HepG2 (cell line): ENCODE data around the gene FAM174B. TPM values are rescaled to one million over a fixed set of nuclear protein-coding genes. Genes with fewer than 3 reads are reported as not detected.

Experiments
- ATAC-seq: fragments of 200-7000 bp; cut with Tn5 transposase; 3 replicates; pipeline ENCODE4 v1.9.1; 2020; ENCODE audit warnings: mild to moderate bottlenecking, moderate library complexity
- BruUV-seq: library from RNA; stranded (reverse); fragments of 400-500 nt; replicated peaks from 2 replicates; lab custom pipeline; 2021; lab: Mats Ljungman, UMichigan
- CTCF ChIA-PET: fragments of 300-600 bp; formaldehyde crosslinking; extraction: SDS; loops from one replicate; lab custom pipeline; 2021; ENCODE audit warnings: low total read pairs, inconsistent platforms, low intra/inter-chr PET ratio; lab: Yijun Ruan, JAX
- POLR2A ChIA-PET: fragments of 350-600 bp; sonication (Branson Sonifier 250); formaldehyde crosslinking; loops from one replicate; lab custom pipeline; 2020; ENCODE audit warnings: antibody characterized with exemption, inconsistent platforms; lab: Yijun Ruan, JAX
- DNase-seq: peaks from one replicate; pipeline ENCODE4 v3.0.0-alpha.2; 2015; ENCODE audit warnings: low spot score
- FAIRE-seq: peaks from 3 replicates; lab custom pipeline; 2011; peaks lifted over from hg19 to GRCh38; lab: Jason Lieb, UNC
- H2AFZ ChIP-seq: one replicate; pipeline ENCODE4 v1.6.1; 2011; ENCODE audit warnings: low read length, inconsistent platforms
- H3K27ac ChIP-seq: fragments of 300-600 bp; 3 replicates; pipeline ENCODE4 v1.8.0; 2011; ENCODE audit warnings: mixed run types, mild to moderate bottlenecking, mixed read lengths, low read length, inconsistent platforms; ENCODE audit not compliant: insufficient read depth; ENCODE audit errors: extremely low read length
- H3K27me3 ChIP-seq, 2 experiments: fragments of 200-600 bp in 1 of 2; 2 replicates in 1 of 2; 3 replicates in 1 of 2; pipeline versions ENCODE4 v1.6.0 to v1.8.0; 2011; ENCODE audit warnings: low read length in 2 of 2, mild to moderate bottlenecking in 2 of 2, moderate library complexity in 2 of 2, inconsistent platforms in 1 of 2; ENCODE audit not compliant: insufficient read depth in 2 of 2, control insufficient read depth in 1 of 2
- H3K36me3 ChIP-seq, 2 experiments: fragments of 200-600 bp in 1 of 2; replicated peaks in 1 of 2; 2 replicates in 1 of 2; 3 replicates in 1 of 2; pipeline versions ENCODE4 v1.5.1 to v1.8.0; 2011; ENCODE audit warnings: low read length in 2 of 2, inconsistent platforms in 1 of 2; ENCODE audit not compliant: insufficient read depth in 2 of 2, control insufficient read depth in 1 of 2
- H3K4me1 ChIP-seq: 2 replicates; pipeline ENCODE4 v1.5.1; 2012; ENCODE audit warnings: low read length, inconsistent platforms; ENCODE audit not compliant: insufficient read depth
- H3K4me2 ChIP-seq: 2 replicates; pipeline ENCODE4 v1.6.0; 2011; ENCODE audit warnings: low read depth, low read length, inconsistent platforms
- H3K4me3 ChIP-seq, 3 experiments: fragments of 200-600 bp in 1 of 3; sonication (generic), shearing (Covaris generic) in 1 of 3; replicated peaks in 1 of 3; 2 replicates each; pipeline ENCODE4 v1.5.1; 2011 to 2016; ENCODE audit warnings: low read length in 3 of 3, inconsistent platforms in 2 of 3, low read depth in 2 of 3, mild to moderate bottlenecking in 2 of 3, control low read depth in 1 of 3, mixed read lengths in 1 of 3; ENCODE audit not compliant: insufficient read depth in 1 of 3
- H3K79me2 ChIP-seq: one replicate; pipeline ENCODE4 v1.6.1; 2011; ENCODE audit warnings: low read length, inconsistent platforms; ENCODE audit not compliant: insufficient read depth
- H3K9ac ChIP-seq: 2 replicates; pipeline ENCODE4 v1.6.0; 2011; ENCODE audit warnings: mild to moderate bottlenecking, low read depth, low read length, inconsistent platforms; ENCODE audit not compliant: insufficient read depth
- H3K9me3 ChIP-seq: 2 replicates; pipeline ENCODE4 v1.5.1; 2012; ENCODE audit warnings: mild to moderate bottlenecking, low read length
- H4K20me1 ChIP-seq: 2 replicates; pipeline ENCODE4 v1.6.0; 2011; ENCODE audit warnings: inconsistent platforms, mild to moderate bottlenecking, low read length, moderate library complexity; ENCODE audit not compliant: insufficient read depth
- AGO1 ChIP-seq: fragments of 200-400 bp; formaldehyde crosslinking; IDR thresholded peaks from 2 replicates; pipeline ENCODE4 v1.6.1; 2017; ENCODE audit warnings: mild to moderate bottlenecking, low read depth, low read length, moderate library complexity; ENCODE audit not compliant: poor library complexity, severe bottlenecking
- ARNTL ChIP-seq: sonication (generic); formaldehyde crosslinking; IDR thresholded peaks from 2 replicates; pipeline ENCODE4 v1.4.0; 2020; ENCODE audit warnings: mild to moderate bottlenecking, missing genetic modification reagents
- BCL6 ChIP-seq: IDR thresholded peaks from 2 replicates; pipeline ENCODE4 v1.6.1; 2016; ENCODE audit warnings: missing genetic modification reagents, missing compliant biosample characterization
- FOXA3 ChIP-seq: IDR thresholded peaks from 2 replicates; pipeline ENCODE4 v1.6.1; 2016; ENCODE audit warnings: missing genetic modification reagents, missing compliant biosample characterization
- MEF2D ChIP-seq: sonication (generic); formaldehyde crosslinking; IDR thresholded peaks from 2 replicates; pipeline ENCODE4 v1.5.1; 2020; ENCODE audit warnings: mild to moderate bottlenecking, missing genetic modification reagents
- PPARG ChIP-seq: conservative IDR thresholded peaks from 2 replicates; pipeline ENCODE4 v1.6.1; 2016; ENCODE audit warnings: missing biosample characterization, missing genetic modification reagents
- STAG1 ChIP-seq: sonication (generic); formaldehyde crosslinking; IDR thresholded peaks from 2 replicates; pipeline ENCODE4 v1.4.0; 2020; ENCODE audit warnings: missing genetic modification reagents
- THAP11 ChIP-seq: IDR thresholded peaks from 2 replicates; pipeline ENCODE4 v1.6.1; 2016; ENCODE audit warnings: missing biosample characterization, missing genetic modification reagents
- ZNF225 ChIP-seq: sonication (generic); formaldehyde crosslinking; IDR thresholded peaks from 2 replicates; pipeline ENCODE4 v1.4.0; 2020; ENCODE audit warnings: mild to moderate bottlenecking, missing genetic modification reagents
- ZNF343 ChIP-seq: sonication (generic); formaldehyde crosslinking; IDR thresholded peaks from 2 replicates; pipeline ENCODE4 v1.4.0; 2020; ENCODE audit warnings: mild to moderate bottlenecking, missing genetic modification reagents
- ZNF644 ChIP-seq: IDR thresholded peaks from 2 replicates; pipeline ENCODE4 v1.6.1; 2016; ENCODE audit warnings: low read depth
- ZNF775 ChIP-seq: sonication (generic); formaldehyde crosslinking; IDR thresholded peaks from 2 replicates; pipeline ENCODE4 v1.4.0; 2020; ENCODE audit warnings: missing genetic modification reagents, mild to moderate bottlenecking, moderate library complexity, borderline replicate concordance
- WGBS: methylation state at CpG from one replicate; pipeline ENCODE4 v1.1.6; 2017; ENCODE audit warnings: low lambda C conversion rate; 5-methylcytosine and 5-hydroxymethylcytosine counted together
- in situ Hi-C: cut with HindIII; loops from 2 replicates; pipeline ENCODE4 v1.10.0; 2017; ENCODE audit warnings: low pct_unique_long_range_greater_than_20kb; ENCODE audit not compliant: extremely low pct_ligation_motif_present
- intact Hi-C: fragments of 100-400 bp; cut with micrococcal nuclease; formaldehyde crosslinking; loops from one replicate; pipeline ENCODE4 v1.10.0; 2022; ENCODE audit not compliant: unreplicated experiment
- polyA plus RNA-seq, 8 experiments: library from polyadenylated mRNA; depleted of rRNA in 3 of 8; stranded (reverse) in 7 of 8; unstranded in 1 of 8; fragments of >200 nt; fragmentation: Illumina TruSeq in 4 of 8; extraction: Trizol in 4 of 8; gene quantifications; 2 replicates each; pipeline versions ENCODE4 v1.2.1 to v1.2.3, GENCODE V29; 2011 to 2016; ENCODE audit warnings: low read depth in 4 of 8, missing spikeins in 1 of 8, mixed read lengths in 1 of 8; ENCODE audit not compliant: insufficient read depth in 1 of 8
- total RNA-seq, 5 experiments: library from RNA; depleted of rRNA; stranded (reverse); fragments of >200 nt; fragmentation: Illumina TruSeq; extraction: Trizol; gene quantifications; 2 replicates each; pipeline ENCODE4 v1.2.3, GENCODE V29; 2016; ENCODE audit warnings: low read depth in 1 of 5
- TF ChIP-seq, protein P1 (sequence below): fragments of 450-650 bp; IDR thresholded peaks from 2 replicates; pipeline ENCODE4 v1.6.1; 2017
- TF ChIP-seq, protein P2 (sequence below), 2 experiments: sonication (generic) in 1 of 2; formaldehyde crosslinking in 1 of 2; IDR thresholded peaks; 2 replicates each; pipeline versions ENCODE4 v1.6.1 to v1.9.0; 2014 to 2022; ENCODE audit warnings: antibody characterized with exemption in 1 of 2, borderline replicate concordance in 1 of 2, inconsistent platforms in 1 of 2, low read depth in 1 of 2, missing genetic modification reagents in 1 of 2
- TF ChIP-seq, protein P3 (sequence below): sonication (generic); formaldehyde crosslinking; IDR thresholded peaks from 2 replicates; pipeline ENCODE4 v1.4.0; 2020; ENCODE audit warnings: low read depth, mild to moderate bottlenecking, missing genetic modification reagents
- TF ChIP-seq, protein P4 (sequence below): sonication (generic); formaldehyde crosslinking; IDR thresholded peaks from 2 replicates; pipeline ENCODE4 v1.8.1; 2023; ENCODE audit warnings: mild to moderate bottlenecking, missing genetic modification reagents

The FAM174B gene
- total and polyA plus RNA-seq, 2 of the 13 experiments (the other 11 are each of a cell fraction or from before 2014, with no cell fraction given), result 0.90 to 2.1 TPM

DNA sequence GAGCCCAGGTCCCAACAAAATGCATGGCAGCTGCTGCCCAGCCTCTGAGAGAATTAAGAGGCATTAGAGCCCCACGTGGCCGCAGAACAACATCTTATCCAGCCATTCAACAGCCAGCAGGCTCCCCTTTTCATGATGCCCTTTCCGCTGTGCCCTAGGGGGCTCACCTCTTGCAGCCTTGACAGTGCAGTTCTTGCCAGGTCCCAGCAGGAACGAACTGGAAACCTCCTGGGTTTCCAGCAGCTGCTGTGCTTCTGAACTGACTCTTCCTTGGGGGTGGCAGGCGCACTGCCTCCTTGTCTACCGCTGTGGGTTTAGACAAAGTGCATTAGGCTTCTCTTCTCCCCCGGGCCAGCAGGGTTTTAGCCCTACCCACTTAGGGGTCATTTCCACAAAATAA lies 85.2 kb downstream of the FAM174B start:
- Histone ChIP-seq H3K4me2 (no peak overlapping the region), H3K9me3 (no peaks in the 10 kb centered on the region), H3K27ac (no peak overlapping the region), H4K20me1 (no peaks in the 10 kb centered on the region), H3K79me2 (no peaks in the 10 kb centered on the region), H2AFZ (no peak overlapping the region), H3K9ac (no peak overlapping the region), H3K4me1 (no peaks in the 10 kb centered on the region), H3K4me3 (no peak overlapping the region), H3K27me3 (peaks cover 0 to 30% of the 10 kb centered on the region in 2 experiments; a peak in 4 of 5 replicates), H3K36me3 (no peaks in the 10 kb centered on the region)
- intact Hi-C loops, result no loop called here
- 51% methylated on average over 4 of the region's 7 CpGs for WGBS
- DNase-seq (no peak), ATAC-seq (no peak), FAIRE-seq (no peak)
- in situ Hi-C loops, result no loop called here
- CTCF ChIA-PET, result no interaction called here
- POLR2A ChIA-PET, result no interaction called here
- BruUV-seq, result no TSS peak
- TF ChIP-seq, protein P1, sequence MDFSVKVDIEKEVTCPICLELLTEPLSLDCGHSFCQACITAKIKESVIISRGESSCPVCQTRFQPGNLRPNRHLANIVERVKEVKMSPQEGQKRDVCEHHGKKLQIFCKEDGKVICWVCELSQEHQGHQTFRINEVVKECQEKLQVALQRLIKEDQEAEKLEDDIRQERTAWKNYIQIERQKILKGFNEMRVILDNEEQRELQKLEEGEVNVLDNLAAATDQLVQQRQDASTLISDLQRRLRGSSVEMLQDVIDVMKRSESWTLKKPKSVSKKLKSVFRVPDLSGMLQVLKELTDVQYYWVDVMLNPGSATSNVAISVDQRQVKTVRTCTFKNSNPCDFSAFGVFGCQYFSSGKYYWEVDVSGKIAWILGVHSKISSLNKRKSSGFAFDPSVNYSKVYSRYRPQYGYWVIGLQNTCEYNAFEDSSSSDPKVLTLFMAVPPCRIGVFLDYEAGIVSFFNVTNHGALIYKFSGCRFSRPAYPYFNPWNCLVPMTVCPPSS, result no peak
- TF ChIP-seq FOXA3, result no peak
- TF ChIP-seq PPARG (CRISPR knock-in tag), result no peak
- TF ChIP-seq ARNTL (CRISPR knock-in tag), result no peak
- TF ChIP-seq MEF2D (CRISPR knock-in tag), result no peak
- TF ChIP-seq ZNF343 (CRISPR knock-in tag), result no peak
- no peak for TF ChIP-seq THAP11 (CRISPR knock-in tag)
- no peak for TF ChIP-seq BCL6
- no peak for TF ChIP-seq ZNF644 (CRISPR knock-in tag)
- TF ChIP-seq ZNF775 (CRISPR knock-in tag), result no peak
- TF ChIP-seq, protein P2, sequence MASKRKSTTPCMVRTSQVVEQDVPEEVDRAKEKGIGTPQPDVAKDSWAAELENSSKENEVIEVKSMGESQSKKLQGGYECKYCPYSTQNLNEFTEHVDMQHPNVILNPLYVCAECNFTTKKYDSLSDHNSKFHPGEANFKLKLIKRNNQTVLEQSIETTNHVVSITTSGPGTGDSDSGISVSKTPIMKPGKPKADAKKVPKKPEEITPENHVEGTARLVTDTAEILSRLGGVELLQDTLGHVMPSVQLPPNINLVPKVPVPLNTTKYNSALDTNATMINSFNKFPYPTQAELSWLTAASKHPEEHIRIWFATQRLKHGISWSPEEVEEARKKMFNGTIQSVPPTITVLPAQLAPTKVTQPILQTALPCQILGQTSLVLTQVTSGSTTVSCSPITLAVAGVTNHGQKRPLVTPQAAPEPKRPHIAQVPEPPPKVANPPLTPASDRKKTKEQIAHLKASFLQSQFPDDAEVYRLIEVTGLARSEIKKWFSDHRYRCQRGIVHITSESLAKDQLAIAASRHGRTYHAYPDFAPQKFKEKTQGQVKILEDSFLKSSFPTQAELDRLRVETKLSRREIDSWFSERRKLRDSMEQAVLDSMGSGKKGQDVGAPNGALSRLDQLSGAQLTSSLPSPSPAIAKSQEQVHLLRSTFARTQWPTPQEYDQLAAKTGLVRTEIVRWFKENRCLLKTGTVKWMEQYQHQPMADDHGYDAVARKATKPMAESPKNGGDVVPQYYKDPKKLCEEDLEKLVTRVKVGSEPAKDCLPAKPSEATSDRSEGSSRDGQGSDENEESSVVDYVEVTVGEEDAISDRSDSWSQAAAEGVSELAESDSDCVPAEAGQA (IDR thresholded peaks at IDR 0.05; ENCODE audit: low read depth), result no peak
- TF ChIP-seq, protein P2 (CRISPR knock-in tag; IDR thresholded peaks at IDR 0.05; ENCODE audit: borderline replicate concordance), result no peak
- TF ChIP-seq AGO1, result no peak
- TF ChIP-seq, protein P3, sequence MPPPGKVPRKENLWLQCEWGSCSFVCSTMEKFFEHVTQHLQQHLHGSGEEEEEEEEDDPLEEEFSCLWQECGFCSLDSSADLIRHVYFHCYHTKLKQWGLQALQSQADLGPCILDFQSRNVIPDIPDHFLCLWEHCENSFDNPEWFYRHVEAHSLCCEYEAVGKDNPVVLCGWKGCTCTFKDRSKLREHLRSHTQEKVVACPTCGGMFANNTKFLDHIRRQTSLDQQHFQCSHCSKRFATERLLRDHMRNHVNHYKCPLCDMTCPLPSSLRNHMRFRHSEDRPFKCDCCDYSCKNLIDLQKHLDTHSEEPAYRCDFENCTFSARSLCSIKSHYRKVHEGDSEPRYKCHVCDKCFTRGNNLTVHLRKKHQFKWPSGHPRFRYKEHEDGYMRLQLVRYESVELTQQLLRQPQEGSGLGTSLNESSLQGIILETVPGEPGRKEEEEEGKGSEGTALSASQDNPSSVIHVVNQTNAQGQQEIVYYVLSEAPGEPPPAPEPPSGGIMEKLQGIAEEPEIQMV (CRISPR knock-in tag), result no peak
- TF ChIP-seq STAG1 (CRISPR knock-in tag), result no peak
- TF ChIP-seq, protein P4, sequence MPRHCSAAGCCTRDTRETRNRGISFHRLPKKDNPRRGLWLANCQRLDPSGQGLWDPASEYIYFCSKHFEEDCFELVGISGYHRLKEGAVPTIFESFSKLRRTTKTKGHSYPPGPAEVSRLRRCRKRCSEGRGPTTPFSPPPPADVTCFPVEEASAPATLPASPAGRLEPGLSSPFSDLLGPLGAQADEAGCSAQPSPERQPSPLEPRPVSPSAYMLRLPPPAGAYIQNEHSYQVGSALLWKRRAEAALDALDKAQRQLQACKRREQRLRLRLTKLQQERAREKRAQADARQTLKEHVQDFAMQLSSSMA (CRISPR knock-in tag), result no peak
- TF ChIP-seq ZNF225 (CRISPR knock-in tag), result no peak
